Adrenal gland (tissue), 12 donors: ENCODE data around the gene CYP24A1. TPM values are rescaled to one million over a fixed set of nuclear protein-coding genes. Genes with fewer than 3 reads are reported as not detected.
"Not testable (repeated sequence)": the region's sequence is repeated elsewhere in the genome, so short reads cannot be mapped to it uniquely, and the experiment has no call there.

Experiments used
- DNase-seq, 7 donors: peaks; one replicate each; pipeline ENCODE4 v3.0.0-alpha.2; 2019 to 2020
- H3K27ac ChIP-seq, 5 donors: fragments of 200-600 bp; sonication (generic) in 4 of 5; 1 replicate in 3 of 5; 2 replicates in 2 of 5; pipeline versions ENCODE4 v1.5.1 to v1.8.0; 2016 to 2020; ENCODE audit warnings: mild to moderate bottlenecking in 1 of 5
- H3K27me3 ChIP-seq: fragments of 200-600 bp; 2 replicates; pipeline ENCODE4 v1.8.0; 2021
- H3K36me3 ChIP-seq, 2 donors: fragments of 200-600 bp; replicated peaks in 1 of 2; 1 replicate in 1 of 2; 2 replicates in 1 of 2; pipeline versions ENCODE4 v1.5.1 to v1.8.0; 2018 to 2022
- H3K4me1 ChIP-seq, 2 donors: fragments of 200-600 bp; replicated peaks in 1 of 2; 1 replicate in 1 of 2; 2 replicates in 1 of 2; pipeline versions ENCODE4 v1.5.1 to v1.8.0; 2018 to 2021
- H3K4me3 ChIP-seq, 4 donors: fragments of 200-600 bp; sonication (generic) in 3 of 4; one replicate each; pipeline ENCODE4 v1.5.1; 2016 to 2018
- H3K9me3 ChIP-seq, 3 donors: fragments of 200-600 bp; sonication (generic) in 1 of 3; replicated peaks in 1 of 3; 1 replicate in 2 of 3; 2 replicates in 1 of 3; pipeline versions ENCODE4 v1.5.1 to v1.8.0; 2016 to 2021
- CTCF ChIP-seq, 6 experiments: fragments of 450-650 bp in 4 of 6; fragments of 200-600 bp in 2 of 6; sonication (generic) in 1 of 6; IDR thresholded peaks; 1 replicate in 5 of 6; 2 replicates in 1 of 6; pipeline versions ENCODE4 v1.5.1 to v1.8.0; 2016 to 2021; ENCODE audit warnings: antibody characterized with exemption in 6 of 6, mild to moderate bottlenecking in 2 of 6, moderate library complexity in 1 of 6
- POLR2A ChIP-seq, 2 donors: fragments of 450-650 bp; IDR thresholded peaks; one replicate each; pipeline ENCODE4 v1.6.1; 2017; ENCODE audit warnings: antibody characterized with exemption in 2 of 2, mild to moderate bottlenecking in 2 of 2, moderate library complexity in 1 of 2
- WGBS, 4 donors: extraction: QIAGEN DNeasy Blood & Tissue Kit in 2 of 4; methylation state at CpG; one replicate each; pipeline versions ENCODE4 v1.1.5 to v1.1.7; 2013 to 2017; 5-methylcytosine and 5-hydroxymethylcytosine counted together
- intact Hi-C, 2 donors: fragments of 100-400 bp; cut with DNase I; formaldehyde crosslinking; loops; one replicate each; pipeline versions ENCODE4 v1.14.1 to v1.15.0; 2022 to 2023
- polyA plus RNA-seq, 3 donors: library from polyadenylated mRNA; stranded (reverse); fragments of 200-250 nt in 2 of 3; fragments of 350-450 nt in 1 of 3; fragmentation: Illumina TruSeq in 1 of 3; extraction: RNeasy Lipid Tissue Mini Kit (QIAGEN cat#74804) in 1 of 3; gene quantifications; one replicate each; pipeline ENCODE4 v1.2.3, GENCODE V29; 2013 to 2014
- total RNA-seq, 9 donors: library from RNA; depleted of rRNA in 4 of 9; stranded (reverse); fragments of >200 nt in 4 of 9; fragments of 120-200 nt in 1 of 9; fragmentation: NEBNext Ultra II Directional in 1 of 9; extraction: Animal tissue kit (Norgen Biotek cat#: 25700) in 1 of 9; gene quantifications; one replicate each; pipeline versions ENCODE4 v1.1.0 to v1.2.4, GENCODE V29; 2013 to 2023
- donor health status: healthy with polysubstance abuse.
- donor health status: Bipolar disorder and iron deficiency.
- donor health status: DM: yes; HTN: yes; CAD: no.
- donor health status: DM: no; HTN: no; CAD: no.
- donor health status: DM: no; HTN: no; CAD: no.
- donor health status: DM: yes; HTN: yes; CAD: no.

The CYP24A1 gene
- total and polyA plus RNA-seq, 12 donors = 0.09 TPM; not detected in 11

- DNase-seq = no peak
- H3K4me3 ChIP-seq = no peak overlapping the region
- no peaks in the 10 kb centered on the region for H3K36me3 ChIP-seq
- TF ChIP-seq POLR2A (IDR thresholded peaks at IDR 0.05) (no peak), CTCF (IDR thresholded peaks at IDR 0.05) (no peak)
- H3K27ac ChIP-seq = peak overlapping the region in 1 of 5 donors; percentile 35
- intact Hi-C loops = no loop called here
- WGBS, 4 donors = 66 to 84% (median 82%) methylated on average over 8 of the region's 8 CpGs
- H3K9me3 ChIP-seq = no peaks in the 10 kb centered on the region
- H3K27me3 ChIP-seq = peaks cover 4% of the 10 kb centered on the region
- H3K4me1 ChIP-seq = no peaks in the 10 kb centered on the region
These were observed 41.8 kb downstream of the CYP24A1 start for GRCh38 chr20:54131675-54132611.

DNA sequence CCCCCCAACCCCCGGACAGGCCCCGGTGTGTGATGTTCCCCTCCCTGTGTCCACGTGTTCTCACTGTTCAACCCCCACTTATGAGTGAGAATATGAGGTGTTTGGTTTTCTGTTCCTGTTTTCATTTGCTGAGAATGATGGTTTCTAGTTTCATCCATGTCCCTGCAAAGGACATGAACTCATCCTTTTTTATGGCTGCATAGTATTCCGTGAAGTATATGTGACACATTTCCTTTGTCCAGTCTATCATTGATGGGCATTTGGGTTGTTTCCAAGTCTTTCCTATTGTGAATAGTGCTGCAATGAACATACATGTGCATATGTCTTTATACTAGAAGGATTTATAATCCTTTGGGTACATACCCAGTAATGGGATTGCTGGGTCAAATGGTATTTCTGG is 42.7 kb downstream of the CYP24A1 start:
- H3K27me3 ChIP-seq, H3K9me3 ChIP-seq, intact Hi-C loops, H3K36me3 ChIP-seq, DNase-seq, H3K4me3 ChIP-seq, H3K4me1 ChIP-seq, H3K27ac ChIP-seq: not testable (repeated sequence)
- 88 to 98% (median 94%) methylated on average over 4 of the region's 4 CpGs for WGBS, 4 donors

GRCh38 chr20:54129350-54129749 is 44.4 kb downstream of the CYP24A1 start:
- DNase-seq = no peak
- WGBS, 4 donors = 90 to 95% (median 91%) methylated on average over 3 of the region's 3 CpGs
- H3K27ac ChIP-seq = no peak overlapping the region
- H3K4me3 ChIP-seq = no peak overlapping the region
- intact Hi-C loops = no loop called here
- H3K4me1 ChIP-seq = no peaks in the 10 kb centered on the region
- H3K27me3 ChIP-seq = peaks cover 4% of the 10 kb centered on the region
- H3K36me3 ChIP-seq = no peaks in the 10 kb centered on the region
- no peaks in the 10 kb centered on the region for H3K9me3 ChIP-seq
- no peak for TF ChIP-seq CTCF (IDR thresholded peaks at IDR 0.05)
- no peak for TF ChIP-seq POLR2A (IDR thresholded peaks at IDR 0.05)

DNA sequence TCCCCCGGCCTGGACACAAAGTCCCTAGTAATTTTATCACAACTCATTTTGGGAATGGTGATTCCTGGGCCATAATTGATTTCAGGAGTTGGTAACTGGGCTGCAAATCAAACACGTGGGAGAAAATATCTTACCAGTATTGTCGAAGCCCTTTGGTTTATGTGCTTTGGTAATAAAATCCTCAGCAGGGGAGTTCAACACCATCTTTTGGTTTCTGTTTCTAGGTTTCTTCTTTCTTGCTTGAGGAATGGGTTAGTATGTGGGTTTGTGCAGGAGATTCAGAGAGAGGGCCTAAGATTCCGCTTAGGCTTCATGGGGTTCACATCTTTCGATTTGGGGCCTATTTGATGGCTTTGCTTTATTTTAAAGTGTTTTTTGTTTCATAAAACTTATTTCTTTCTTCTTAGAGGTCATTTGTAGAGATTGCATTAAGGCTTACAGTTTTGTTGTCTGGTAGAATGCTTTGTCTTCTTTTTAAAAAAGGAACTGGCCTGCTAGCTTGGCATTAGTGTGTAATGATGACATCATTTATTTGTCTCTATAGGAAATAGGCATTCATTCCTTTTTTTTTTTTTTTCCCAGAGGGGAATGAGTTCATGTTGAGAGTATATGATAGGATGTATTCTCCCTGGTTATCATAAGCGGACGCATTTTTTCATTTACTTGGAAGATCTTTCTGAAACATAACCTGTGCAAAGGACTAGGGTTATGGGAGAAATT is 45.8 kb downstream of the CYP24A1 start:
- Histone ChIP-seq H3K4me3 (no peak overlapping the region), H3K27me3 (peaks cover 4% of the 10 kb centered on the region), H3K27ac (no peak overlapping the region), H3K4me1 (no peaks in the 10 kb centered on the region), H3K9me3 (no peaks in the 10 kb centered on the region), H3K36me3 (no peaks in the 10 kb centered on the region)
- intact Hi-C loops = no loop called here
- TF ChIP-seq CTCF (IDR thresholded peaks at IDR 0.05) = no peak
- no peak for TF ChIP-seq POLR2A (IDR thresholded peaks at IDR 0.05)
- 84 to 90% (median 87%) methylated on average over 7 of the region's 7 CpGs for WGBS, 4 donors
- DNase-seq = no peak
